ENCODE results near the gene DUOX2. TPM values are rescaled to one million over a fixed set of nuclear protein-coding genes. Genes with fewer than 3 reads are reported as not detected.

Gene DUOX2
- total and polyA plus RNA-seq, 2 of the 13 experiments (the other 11 are each of a cell fraction or from before 2014, with no cell fraction given), result 0.08 TPM; not detected in 1

DNA sequence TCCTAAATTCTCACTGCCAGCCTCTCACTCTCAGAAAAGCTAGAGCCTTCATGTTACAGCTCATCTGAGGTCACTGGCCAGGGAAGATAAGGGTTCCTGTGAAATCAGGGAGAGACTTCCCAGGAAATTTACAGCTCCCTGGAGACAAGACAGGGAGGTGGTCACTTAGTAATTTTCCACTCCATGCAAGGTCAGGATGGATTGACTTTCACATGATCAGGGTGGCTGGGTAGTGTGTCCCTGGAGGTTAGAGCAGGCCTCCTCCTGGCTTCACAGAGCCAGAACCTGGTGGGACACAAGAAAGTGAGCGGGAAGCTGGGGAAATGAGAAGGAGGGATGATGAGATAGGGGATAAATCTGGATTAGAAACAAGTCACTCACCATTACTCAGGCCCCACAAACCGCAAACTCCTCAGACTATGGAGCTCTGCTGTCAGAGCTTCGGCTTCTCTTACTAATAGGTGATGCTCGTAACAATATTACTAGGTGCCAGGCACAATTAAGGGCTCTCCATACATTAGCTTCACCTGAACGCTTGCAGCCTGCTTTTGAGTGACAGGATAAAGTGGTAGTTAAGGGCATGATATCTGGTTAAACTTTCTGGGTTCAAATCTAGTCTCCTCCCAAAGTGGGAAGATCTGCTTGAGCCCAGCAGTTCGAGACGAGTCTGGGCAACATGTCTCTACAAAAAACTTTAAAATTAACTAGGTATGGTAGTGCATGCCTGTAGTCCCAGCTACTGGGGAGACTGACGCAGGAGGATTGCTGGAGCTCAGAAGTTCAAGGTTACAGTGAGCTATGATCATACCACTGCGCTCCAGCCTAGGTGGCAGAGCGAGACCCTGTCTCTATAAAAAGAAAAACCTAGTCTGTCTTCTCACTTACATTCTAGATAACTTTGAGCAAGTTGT is 24.9 kb downstream of the DUOX2 start (continued):
- TF ChIP-seq, protein P1, sequence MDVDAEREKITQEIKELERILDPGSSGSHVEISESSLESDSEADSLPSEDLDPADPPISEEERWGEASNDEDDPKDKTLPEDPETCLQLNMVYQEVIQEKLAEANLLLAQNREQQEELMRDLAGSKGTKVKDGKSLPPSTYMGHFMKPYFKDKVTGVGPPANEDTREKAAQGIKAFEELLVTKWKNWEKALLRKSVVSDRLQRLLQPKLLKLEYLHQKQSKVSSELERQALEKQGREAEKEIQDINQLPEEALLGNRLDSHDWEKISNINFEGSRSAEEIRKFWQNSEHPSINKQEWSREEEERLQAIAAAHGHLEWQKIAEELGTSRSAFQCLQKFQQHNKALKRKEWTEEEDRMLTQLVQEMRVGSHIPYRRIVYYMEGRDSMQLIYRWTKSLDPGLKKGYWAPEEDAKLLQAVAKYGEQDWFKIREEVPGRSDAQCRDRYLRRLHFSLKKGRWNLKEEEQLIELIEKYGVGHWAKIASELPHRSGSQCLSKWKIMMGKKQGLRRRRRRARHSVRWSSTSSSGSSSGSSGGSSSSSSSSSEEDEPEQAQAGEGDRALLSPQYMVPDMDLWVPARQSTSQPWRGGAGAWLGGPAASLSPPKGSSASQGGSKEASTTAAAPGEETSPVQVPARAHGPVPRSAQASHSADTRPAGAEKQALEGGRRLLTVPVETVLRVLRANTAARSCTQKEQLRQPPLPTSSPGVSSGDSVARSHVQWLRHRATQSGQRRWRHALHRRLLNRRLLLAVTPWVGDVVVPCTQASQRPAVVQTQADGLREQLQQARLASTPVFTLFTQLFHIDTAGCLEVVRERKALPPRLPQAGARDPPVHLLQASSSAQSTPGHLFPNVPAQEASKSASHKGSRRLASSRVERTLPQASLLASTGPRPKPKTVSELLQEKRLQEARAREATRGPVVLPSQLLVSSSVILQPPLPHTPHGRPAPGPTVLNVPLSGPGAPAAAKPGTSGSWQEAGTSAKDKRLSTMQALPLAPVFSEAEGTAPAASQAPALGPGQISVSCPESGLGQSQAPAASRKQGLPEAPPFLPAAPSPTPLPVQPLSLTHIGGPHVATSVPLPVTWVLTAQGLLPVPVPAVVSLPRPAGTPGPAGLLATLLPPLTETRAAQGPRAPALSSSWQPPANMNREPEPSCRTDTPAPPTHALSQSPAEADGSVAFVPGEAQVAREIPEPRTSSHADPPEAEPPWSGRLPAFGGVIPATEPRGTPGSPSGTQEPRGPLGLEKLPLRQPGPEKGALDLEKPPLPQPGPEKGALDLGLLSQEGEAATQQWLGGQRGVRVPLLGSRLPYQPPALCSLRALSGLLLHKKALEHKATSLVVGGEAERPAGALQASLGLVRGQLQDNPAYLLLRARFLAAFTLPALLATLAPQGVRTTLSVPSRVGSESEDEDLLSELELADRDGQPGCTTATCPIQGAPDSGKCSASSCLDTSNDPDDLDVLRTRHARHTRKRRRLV (CRISPR knock-in tag; IDR thresholded peaks at IDR 0.05), result no peak
- TF ChIP-seq REPIN1 (CRISPR knock-in tag; IDR thresholded peaks at IDR 0.05; ENCODE audit: borderline replicate concordance, low read depth) (no peak), ZBTB7A (CRISPR knock-in tag; IDR thresholded peaks at IDR 0.05) (no peak)
- TF ChIP-seq, protein P2, sequence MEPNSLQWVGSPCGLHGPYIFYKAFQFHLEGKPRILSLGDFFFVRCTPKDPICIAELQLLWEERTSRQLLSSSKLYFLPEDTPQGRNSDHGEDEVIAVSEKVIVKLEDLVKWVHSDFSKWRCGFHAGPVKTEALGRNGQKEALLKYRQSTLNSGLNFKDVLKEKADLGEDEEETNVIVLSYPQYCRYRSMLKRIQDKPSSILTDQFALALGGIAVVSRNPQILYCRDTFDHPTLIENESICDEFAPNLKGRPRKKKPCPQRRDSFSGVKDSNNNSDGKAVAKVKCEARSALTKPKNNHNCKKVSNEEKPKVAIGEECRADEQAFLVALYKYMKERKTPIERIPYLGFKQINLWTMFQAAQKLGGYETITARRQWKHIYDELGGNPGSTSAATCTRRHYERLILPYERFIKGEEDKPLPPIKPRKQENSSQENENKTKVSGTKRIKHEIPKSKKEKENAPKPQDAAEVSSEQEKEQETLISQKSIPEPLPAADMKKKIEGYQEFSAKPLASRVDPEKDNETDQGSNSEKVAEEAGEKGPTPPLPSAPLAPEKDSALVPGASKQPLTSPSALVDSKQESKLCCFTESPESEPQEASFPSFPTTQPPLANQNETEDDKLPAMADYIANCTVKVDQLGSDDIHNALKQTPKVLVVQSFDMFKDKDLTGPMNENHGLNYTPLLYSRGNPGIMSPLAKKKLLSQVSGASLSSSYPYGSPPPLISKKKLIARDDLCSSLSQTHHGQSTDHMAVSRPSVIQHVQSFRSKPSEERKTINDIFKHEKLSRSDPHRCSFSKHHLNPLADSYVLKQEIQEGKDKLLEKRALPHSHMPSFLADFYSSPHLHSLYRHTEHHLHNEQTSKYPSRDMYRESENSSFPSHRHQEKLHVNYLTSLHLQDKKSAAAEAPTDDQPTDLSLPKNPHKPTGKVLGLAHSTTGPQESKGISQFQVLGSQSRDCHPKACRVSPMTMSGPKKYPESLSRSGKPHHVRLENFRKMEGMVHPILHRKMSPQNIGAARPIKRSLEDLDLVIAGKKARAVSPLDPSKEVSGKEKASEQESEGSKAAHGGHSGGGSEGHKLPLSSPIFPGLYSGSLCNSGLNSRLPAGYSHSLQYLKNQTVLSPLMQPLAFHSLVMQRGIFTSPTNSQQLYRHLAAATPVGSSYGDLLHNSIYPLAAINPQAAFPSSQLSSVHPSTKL (CRISPR knock-in tag; IDR thresholded peaks at IDR 0.05), result 0 out of 2 replicates have a peak, but pooled peaks have one; percentile 44
- TF ChIP-seq, protein P3, sequence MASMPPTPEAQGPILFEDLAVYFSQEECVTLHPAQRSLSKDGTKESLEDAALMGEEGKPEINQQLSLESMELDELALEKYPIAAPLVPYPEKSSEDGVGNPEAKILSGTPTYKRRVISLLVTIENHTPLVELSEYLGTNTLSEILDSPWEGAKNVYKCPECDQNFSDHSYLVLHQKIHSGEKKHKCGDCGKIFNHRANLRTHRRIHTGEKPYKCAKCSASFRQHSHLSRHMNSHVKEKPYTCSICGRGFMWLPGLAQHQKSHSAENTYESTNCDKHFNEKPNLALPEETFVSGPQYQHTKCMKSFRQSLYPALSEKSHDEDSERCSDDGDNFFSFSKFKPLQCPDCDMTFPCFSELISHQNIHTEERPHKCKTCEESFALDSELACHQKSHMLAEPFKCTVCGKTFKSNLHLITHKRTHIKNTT (CRISPR knock-in tag; IDR thresholded peaks at IDR 0.05), result no peak
